HS-27A (cell line): ENCODE measurements around the gene RANBP3L.
"Not testable (repeated sequence)": the region's sequence is repeated elsewhere in the genome, so short reads cannot be mapped to it uniquely, and the experiment has no call there.

ENCODE experiments used
- DNase-seq: peaks from one replicate; pipeline ENCODE4 v3.0.0-alpha.2; 2012; ENCODE audit warnings: low read depth, missing footprints

RANBP3L gene

GRCh38 chr5:36206913-36207312 is 94.8 kb downstream of the RANBP3L start:
- no peak for DNase-seq

- DNase-seq = no peak
Measured at GRCh38 chr5:36205329-36205728, 96.4 kb downstream of the RANBP3L start.

- DNase-seq = no peak
Measured at GRCh38 chr5:36202521-36202961, 99.2 kb downstream of the RANBP3L start.

GRCh38 chr5:36200513-36200912 is 101.2 kb downstream of the RANBP3L start:
- DNase-seq = no peak

- no peak for DNase-seq
Measured at GRCh38 chr5:36199620-36200019, 102.1 kb downstream of the RANBP3L start.

GRCh38 chr5:36198783-36199182 is 102.9 kb downstream of the RANBP3L start:
- not testable (repeated sequence) for DNase-seq
